Endothelial cell of umbilical vein (primary cell): Measurements from ENCODE around the gene GATA2. TPM values are rescaled to one million over a fixed set of nuclear protein-coding genes. Genes with fewer than 3 reads are reported as not detected.

ENCODE experiments used
- BruUV-seq: library from RNA; stranded (reverse); fragments of 400-500 nt; replicated peaks from 2 replicates; lab custom pipeline; 2021; lab: Mats Ljungman, UMichigan
- CTCF ChIA-PET: fragments of 300-600, 350-600 bp; sonication (Branson Sonifier 250); formaldehyde crosslinking; loops from one replicate; lab custom pipeline; 2021; ENCODE audit warnings: antibody characterized with exemption, inconsistent platforms; lab: Charles Lee
- POLR2A ChIA-PET: fragments of 300-600, 350-600 bp; sonication (Branson Sonifier 250); formaldehyde crosslinking; loops from one replicate; lab custom pipeline; 2021; ENCODE audit warnings: antibody characterized with exemption, inconsistent platforms; lab: Charles Lee
- DNase-seq: peaks from one replicate; pipeline ENCODE4 v3.0.0-alpha.2; 2011; ENCODE audit warnings: low read depth, low spot score
- FAIRE-seq: peaks from 2 replicates; lab custom pipeline; 2011; peaks lifted over from hg19 to GRCh38; lab: Jason Lieb, UNC
- H2AFZ ChIP-seq: 2 replicates; pipeline ENCODE4 v1.6.0; 2012; ENCODE audit warnings: low read depth, low read length, control low read depth, inconsistent platforms
- H3K27ac ChIP-seq: 2 replicates; pipeline ENCODE4 v1.5.1; 2011; ENCODE audit warnings: low read depth, mild to moderate bottlenecking, control low read depth, low read length, moderate library complexity; ENCODE audit not compliant: insufficient read depth
- H3K27me3 ChIP-seq, 2 experiments: 2 replicates each; pipeline versions ENCODE4 v1.6.0 to v1.6.1; 2011; ENCODE audit warnings: low read length in 2 of 2, mixed read lengths in 1 of 2; ENCODE audit not compliant: control insufficient read depth in 2 of 2, insufficient read depth in 2 of 2
- H3K36me3 ChIP-seq, 2 experiments: 2 replicates in 1 of 2; 3 replicates in 1 of 2; pipeline ENCODE4 v1.5.1; 2011; ENCODE audit warnings: low read length in 2 of 2, mild to moderate bottlenecking in 1 of 2, moderate library complexity in 1 of 2; ENCODE audit not compliant: control insufficient read depth in 2 of 2, insufficient read depth in 2 of 2; ENCODE audit errors: extremely low read depth in 1 of 2
- H3K4me1 ChIP-seq: 3 replicates; pipeline ENCODE4 v1.5.1; 2011; ENCODE audit warnings: mild to moderate bottlenecking, low read length; ENCODE audit not compliant: control insufficient read depth, insufficient read depth; ENCODE audit errors: extremely low read depth
- H3K4me2 ChIP-seq: 2 replicates; pipeline ENCODE4 v1.6.1; 2011; ENCODE audit warnings: low read length, control low read depth, mixed read lengths; ENCODE audit not compliant: insufficient read depth
- H3K4me3 ChIP-seq, 3 experiments: fragments of 200-600 bp in 1 of 3; sonication (generic), shearing (Covaris generic) in 1 of 3; replicated peaks in 1 of 3; 2 replicates each; pipeline ENCODE4 v1.5.1; 2011 to 2016; ENCODE audit warnings: control low read depth in 3 of 3, low read length in 3 of 3, mild to moderate bottlenecking in 2 of 3, inconsistent platforms in 1 of 3, low read depth in 1 of 3, moderate library complexity in 1 of 3; ENCODE audit not compliant: insufficient read depth in 1 of 3
- H3K79me2 ChIP-seq: 2 replicates; pipeline ENCODE4 v1.6.0; 2012; ENCODE audit warnings: low read length, inconsistent platforms; ENCODE audit not compliant: control insufficient read depth, insufficient read depth
- H3K9ac ChIP-seq: replicated peaks from 2 replicates; pipeline ENCODE3; 2011; ENCODE audit warnings: low read length, control low read depth; ENCODE audit not compliant: insufficient read depth; ENCODE audit errors: extremely low read depth
- H3K9me1 ChIP-seq: replicated peaks from 3 replicates; pipeline ENCODE4 v1.6.0; 2011; ENCODE audit warnings: mild to moderate bottlenecking, low read length; ENCODE audit not compliant: control insufficient read depth, insufficient read depth; ENCODE audit errors: extremely low read depth
- H3K9me3 ChIP-seq: replicated peaks from 2 replicates; pipeline ENCODE4 v1.5.1; 2012; ENCODE audit warnings: low read length, inconsistent platforms; ENCODE audit not compliant: control insufficient read depth, insufficient read depth
- H4K20me1 ChIP-seq: replicated peaks from 2 replicates; pipeline ENCODE3; 2011; ENCODE audit warnings: mild to moderate bottlenecking, low read length; ENCODE audit not compliant: control insufficient read depth, insufficient read depth; ENCODE audit errors: extremely low read depth
- CTCF ChIP-seq, 2 donors: IDR thresholded peaks; 1 replicate in 1 of 2; 2 replicates in 1 of 2; pipeline ENCODE4 v1.5.1; 2011; ENCODE audit warnings: low read length in 2 of 2, mild to moderate bottlenecking in 2 of 2, moderate library complexity in 2 of 2, control low read depth in 1 of 2, inconsistent platforms in 1 of 2, low read depth in 1 of 2; ENCODE audit not compliant: insufficient read depth in 1 of 2; ENCODE audit errors: extremely low read depth in 1 of 2
- EZH2 ChIP-seq: IDR thresholded peaks from 2 replicates; pipeline ENCODE4 v1.6.1; 2012; ENCODE audit warnings: borderline replicate concordance, low read depth, mild to moderate bottlenecking, moderate library complexity, low read length, inconsistent platforms; ENCODE audit not compliant: severe bottlenecking
- FOS ChIP-seq: IDR thresholded peaks from 2 replicates; pipeline ENCODE4 v1.6.1; 2011; ENCODE audit warnings: mild to moderate bottlenecking, low read length, moderate library complexity, borderline replicate concordance; ENCODE audit not compliant: insufficient read depth
- GATA2 ChIP-seq: IDR thresholded peaks from 2 replicates; pipeline ENCODE4 v1.7.0; 2011; ENCODE audit warnings: low read depth, mild to moderate bottlenecking, moderate library complexity, mixed read lengths, low read length; ENCODE audit not compliant: insufficient read length, insufficient read depth
- JUN ChIP-seq: IDR thresholded peaks from 2 replicates; pipeline ENCODE4 v1.6.1; 2011; ENCODE audit warnings: borderline replicate concordance, low read depth; ENCODE audit not compliant: insufficient read length, insufficient read depth
- MYC ChIP-seq: IDR thresholded peaks from one replicate; pipeline ENCODE4 v1.6.1; 2011; ENCODE audit warnings: mild to moderate bottlenecking, low read depth, low read length
- POLR2A ChIP-seq: IDR thresholded peaks from 2 replicates; pipeline ENCODE4 v1.6.1; 2012; ENCODE audit warnings: low read depth, mild to moderate bottlenecking, control low read depth, low read length
- POLR2AphosphoS5 ChIP-seq: IDR thresholded peaks from 2 replicates; pipeline ENCODE4 v1.6.1; 2012; ENCODE audit warnings: low read depth, mild to moderate bottlenecking, control low read depth, low read length, moderate library complexity; ENCODE audit not compliant: insufficient read depth
- dilution Hi-C: fragments of 300-500 bp; cut with MboI; formaldehyde crosslinking; loops from one replicate; pipeline ENCODE4 v1.15.0; 2019; ENCODE audit warnings: low sequenced_read_pairs; ENCODE audit not compliant: extremely low pct_ligation_motif_present
- intact Hi-C: fragments of 100-400 bp; cut with micrococcal nuclease; formaldehyde crosslinking; loops from one replicate; pipeline ENCODE4 v1.10.0; 2022
- polyA plus RNA-seq, 4 experiments: library from polyadenylated mRNA; depleted of rRNA in 3 of 4; stranded (reverse) in 3 of 4; unstranded in 1 of 4; fragments of >200 nt; gene quantifications; 2 replicates each; pipeline versions ENCODE4 v1.2.1 to v1.2.3, GENCODE V29; 2011 to 2012; ENCODE audit warnings: missing spikeins in 1 of 4
- total RNA-seq: library from RNA; stranded (reverse); gene quantifications from 2 replicates; pipeline ENCODE4 v1.2.3, GENCODE V29; 2021
- TF ChIP-seq, protein P1 (sequence below): IDR thresholded peaks from 2 replicates; pipeline ENCODE4 v1.6.1; 2011; ENCODE audit not compliant: insufficient read depth, insufficient read length

Gene GATA2
- total and polyA plus RNA-seq, 2 donors (not counting 3 experiments of a cell fraction or from before 2014, with no cell fraction given) = 28.8 to 62.2 TPM

- H2AFZ ChIP-seq = no peak overlapping the region
- H3K4me3 ChIP-seq = no peak overlapping the region
- BruUV-seq = no TSS peak
- peaks cover 5 to 23% of the 10 kb centered on the region in 2 experiments for H3K27me3 ChIP-seq
- no peak overlapping the region for H3K4me2 ChIP-seq
- no peaks in the 10 kb centered on the region for H3K36me3 ChIP-seq
- dilution Hi-C loops (no loop called here), intact Hi-C loops (no loop called here)
- H3K79me2 ChIP-seq = no peaks in the 10 kb centered on the region
- FAIRE-seq (no peak), DNase-seq (no peak)
- no peaks in the 10 kb centered on the region for H4K20me1 ChIP-seq
- no peaks in the 10 kb centered on the region for H3K4me1 ChIP-seq
- TF ChIP-seq POLR2A = no peak
- no peak for TF ChIP-seq POLR2AphosphoS5
- TF ChIP-seq CTCF (IDR thresholded peaks at IDR 0.05; ENCODE audit: extremely low read depth in 1 of 2, insufficient read depth in 1 of 2, low read depth in 1 of 2, low read length in 2 of 2) = no peak
- no peak for TF ChIP-seq MYC
- TF ChIP-seq, protein P1, sequence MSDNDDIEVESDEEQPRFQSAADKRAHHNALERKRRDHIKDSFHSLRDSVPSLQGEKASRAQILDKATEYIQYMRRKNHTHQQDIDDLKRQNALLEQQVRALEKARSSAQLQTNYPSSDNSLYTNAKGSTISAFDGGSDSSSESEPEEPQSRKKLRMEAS = no peak
- TF ChIP-seq JUN = no peak
- no peak for TF ChIP-seq GATA2
- no peak for TF ChIP-seq FOS
- no peak for TF ChIP-seq EZH2
- H3K9me3 ChIP-seq = no peaks in the 10 kb centered on the region
- H3K9ac ChIP-seq = no peak overlapping the region
- no peak overlapping the region for H3K27ac ChIP-seq
- no peaks in the 10 kb centered on the region for H3K9me1 ChIP-seq
- ChIA-PET POLR2A (no interaction called here), CTCF (interaction anchor here (1.3 kb wide), 1 partner anchor 45 kb away, joined by 3 read pairs; no protein-coding TSS in a partner anchor)
Observed at GRCh38 chr3:128459461-128459820, 33.6 kb downstream of the GATA2 start.
